HG03196 (cell line): ENCODE results near the gene TMEM184B.
A peak's percentile ranks its signal among the peaks of the same experiment; 100 is the strongest.

Experiments used
- ATAC-seq: cut with Tn5 transposase; IDR thresholded peaks from one replicate; pipeline ENCODE4 v1.9.1; 2021; ENCODE audit not compliant: unreplicated experiment

TMEM184B gene

GRCh38 chr22:38207898-38208432 is 64.8 kb downstream of the TMEM184B start:
- ATAC-seq: no peak

- no peak for ATAC-seq
Observed at GRCh38 chr22:38205261-38206128, 67.3 kb downstream of the TMEM184B start.

- ATAC-seq: no peak
Observed at GRCh38 chr22:38204784-38205183, 68.0 kb downstream of the TMEM184B start.

- no peak for ATAC-seq
Observed at GRCh38 chr22:38203855-38204514, 68.8 kb downstream of the TMEM184B start.

- peak; percentile 28 for ATAC-seq
Observed at GRCh38 chr22:38203090-38203810, 69.6 kb downstream of the TMEM184B start.

DNA sequence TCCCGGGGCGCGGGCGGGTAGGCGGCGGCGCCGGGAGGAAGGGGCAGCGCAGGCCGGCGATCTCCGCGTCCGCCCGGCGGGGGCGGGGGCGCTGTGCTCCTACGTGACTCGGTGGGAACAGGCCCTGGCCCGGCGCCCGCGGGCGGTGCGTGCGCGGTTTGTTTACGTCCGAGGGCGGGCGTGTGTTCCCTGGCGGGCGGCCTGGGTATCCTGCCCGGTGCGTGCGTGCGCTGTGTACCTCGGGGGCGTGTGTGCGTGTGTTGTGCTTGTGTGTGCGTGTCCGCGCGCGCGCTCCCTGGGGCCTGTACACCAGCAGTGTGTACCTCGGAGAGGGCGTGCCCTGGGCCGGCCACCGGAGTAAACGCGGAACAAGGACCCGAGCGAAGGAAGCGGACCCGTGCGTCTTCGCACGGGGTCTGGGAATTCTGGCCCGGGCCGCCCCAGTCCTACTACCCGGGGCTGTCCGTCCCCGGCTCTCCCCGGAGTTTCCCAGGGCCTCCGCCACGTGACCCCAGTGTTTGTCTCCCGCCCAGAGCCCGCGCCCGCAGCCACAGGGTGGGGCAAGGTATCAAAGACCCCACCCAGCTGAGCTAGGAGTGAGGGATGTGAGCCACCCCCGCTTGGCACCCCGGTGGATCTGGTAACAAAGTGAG is 70.2 kb downstream of the TMEM184B start:
- ATAC-seq: peak; percentile 10

GRCh38 chr22:38201711-38202436 is 70.9 kb downstream of the TMEM184B start, which contains the start of gene MAFF:
Gene MAFF, plus strand, starts transcription at chr22:38201994. Its CDS starts 11,860 bp downstream, at chr22:38213854.
- ATAC-seq: peak; percentile 53

GRCh38 chr22:38201371-38201710 is 71.5 kb downstream of the TMEM184B start:
- no peak for ATAC-seq

GRCh38 chr22:38199826-38200559 is 72.8 kb downstream of the TMEM184B start:
- ATAC-seq: no peak

- no peak for ATAC-seq
Observed at GRCh38 chr22:38196791-38197419, 75.9 kb downstream of the TMEM184B start.

GRCh38 chr22:38193580-38193979 is 79.2 kb downstream of the TMEM184B start:
- ATAC-seq: no peak

DNA sequence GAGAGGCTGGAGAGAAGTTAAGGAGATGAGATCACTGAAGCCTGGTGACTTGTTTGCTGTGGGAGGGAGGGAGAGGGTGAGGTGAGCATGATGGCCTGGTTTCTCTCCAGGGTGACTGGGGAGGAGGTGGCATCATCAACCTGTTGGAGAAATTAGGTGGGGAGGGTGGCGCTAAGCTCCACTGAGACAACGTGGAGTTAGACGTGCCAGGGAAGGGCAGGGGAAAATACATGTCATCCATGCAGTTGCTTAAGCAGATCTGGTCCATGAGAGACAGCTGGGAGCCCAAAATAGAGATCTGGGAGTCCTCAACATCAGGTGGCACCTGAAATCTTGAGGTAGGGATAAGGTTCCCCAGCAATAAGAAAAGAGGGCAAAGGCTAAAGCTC is 80.3 kb downstream of the TMEM184B start:
- ATAC-seq: no peak

GRCh38 chr22:38191731-38192474 is 80.9 kb downstream of the TMEM184B start:
- no peak for ATAC-seq

DNA sequence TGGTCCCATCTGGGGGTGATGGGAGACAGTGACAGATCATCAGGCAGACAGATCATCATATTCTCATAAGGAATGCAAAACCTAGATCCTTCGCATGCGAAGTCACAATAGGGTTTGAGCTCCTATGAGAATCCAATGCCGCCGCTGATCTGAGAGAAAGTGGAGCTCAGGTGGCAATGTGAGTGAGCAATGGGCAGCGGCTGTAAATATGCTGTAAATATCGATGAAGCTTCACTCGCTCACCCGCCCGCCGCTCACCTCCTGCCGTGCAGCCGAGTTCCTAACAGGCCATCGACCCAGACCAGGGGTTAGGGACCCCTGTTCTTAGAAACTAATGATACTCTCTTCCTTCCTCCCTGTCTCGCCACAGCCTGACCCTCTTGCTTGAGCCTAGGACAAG is 81.8 kb downstream of the TMEM184B start:
- no peak for ATAC-seq

GRCh38 chr22:38190581-38190980 is 82.2 kb downstream of the TMEM184B start:
- ATAC-seq: no peak

DNA sequence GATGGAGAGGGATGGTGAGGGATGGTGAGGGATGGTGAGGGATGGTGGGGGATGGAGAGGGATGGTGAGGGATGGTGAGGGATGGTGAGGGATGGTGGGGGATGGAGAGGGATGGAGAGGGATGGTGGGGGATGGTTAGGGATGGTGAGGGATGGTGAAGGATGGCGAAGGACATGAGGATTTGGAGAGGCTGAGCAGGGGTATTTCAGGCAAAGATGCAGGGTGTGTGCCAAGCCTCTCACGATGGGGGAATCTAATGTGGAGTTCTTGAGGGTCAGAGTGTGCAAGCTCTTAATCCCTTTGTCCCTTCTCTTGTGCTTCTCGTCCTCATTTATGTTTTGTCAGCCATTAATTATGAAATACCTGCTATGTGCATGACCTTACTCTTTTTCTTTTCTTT is 83.7 kb downstream of the TMEM184B start:
- ATAC-seq: no peak

DNA sequence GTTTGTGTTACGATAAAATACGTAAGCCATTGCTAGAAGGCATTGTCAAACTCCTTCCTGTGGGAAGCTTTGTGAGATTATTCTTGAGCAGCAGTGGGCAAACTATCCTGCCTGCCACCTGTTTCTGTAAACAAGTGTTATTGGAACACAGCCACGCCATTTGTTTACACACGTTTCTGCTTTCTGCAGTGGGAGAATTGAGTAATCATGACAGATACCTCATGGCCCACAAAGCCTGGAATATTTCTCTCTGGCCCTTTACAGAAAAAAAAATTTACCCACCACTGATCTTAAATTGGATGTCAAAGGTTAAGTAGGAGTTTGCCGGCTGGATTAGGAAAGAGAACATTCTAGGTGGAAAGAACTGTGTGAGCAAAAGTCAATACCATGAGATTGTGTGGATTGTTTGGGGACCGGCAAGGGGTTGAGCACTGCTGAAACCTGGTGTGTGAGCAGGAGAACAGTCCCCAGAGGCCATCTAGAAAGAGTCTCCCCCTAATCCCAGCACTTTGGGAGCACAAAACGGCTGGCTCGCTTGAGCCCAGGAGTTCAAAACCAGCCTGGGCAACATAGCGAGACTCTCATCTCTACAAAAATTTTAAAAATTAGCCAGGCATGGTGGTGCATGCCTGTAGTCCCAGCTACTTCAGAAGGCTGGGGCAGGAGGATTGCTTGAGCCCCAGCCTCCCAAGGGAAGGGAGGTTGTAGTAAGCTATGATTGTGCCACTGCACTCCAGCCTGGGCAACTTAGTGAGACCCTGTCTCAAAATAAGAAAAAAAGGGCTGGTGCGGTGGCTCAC is 85.2 kb downstream of the TMEM184B start:
- ATAC-seq: no peak

GRCh38 chr22:38186429-38186828 is 86.4 kb downstream of the TMEM184B start:
- no peak for ATAC-seq
